HG02678 (cell line): ENCODE measurements around the gene CHTOP.
"Not testable (repeated sequence)": the region's sequence is repeated elsewhere in the genome, so short reads cannot be mapped to it uniquely, and the experiment has no call there.

Experiments
- ATAC-seq: cut with Tn5 transposase; IDR thresholded peaks from one replicate; pipeline ENCODE4 v1.9.1; 2021; ENCODE audit warnings: mild to moderate bottlenecking, moderate library complexity; ENCODE audit not compliant: unreplicated experiment

Gene CHTOP

GRCh38 chr1:153658400-153659174, 24.7 kb downstream of the CHTOP start, which contains the start of gene SNAPIN:
TSS of gene SNAPIN (plus strand) at chr1:153658703. CDS start at chr1:153658744, 41 bp downstream.
- ATAC-seq: peak; percentile 93

- no peak for ATAC-seq
Measured at GRCh38 chr1:153659175-153659534, 25.3 kb downstream of the CHTOP start.

GRCh38 chr1:153659656-153660055, 25.8 kb downstream of the CHTOP start:
- no peak for ATAC-seq

GRCh38 chr1:153661111-153661708, 27.3 kb downstream of the CHTOP start:
- no peak for ATAC-seq

- no peak for ATAC-seq
Measured at GRCh38 chr1:153662269-153662668, 28.4 kb downstream of the CHTOP start.

GRCh38 chr1:153663211-153663610, 29.3 kb downstream of the CHTOP start:
- no peak for ATAC-seq

GRCh38 chr1:153667439-153667838, 33.6 kb downstream of the CHTOP start:
- no peak for ATAC-seq

GRCh38 chr1:153668672-153669071, 34.8 kb downstream of the CHTOP start:
- not testable (repeated sequence) for ATAC-seq

GRCh38 chr1:153669606-153670005, 35.7 kb downstream of the CHTOP start:
- ATAC-seq: no peak

- ATAC-seq: no peak
Measured at GRCh38 chr1:153670257-153670858, 36.5 kb downstream of the CHTOP start.

GRCh38 chr1:153670859-153671627, 37.2 kb downstream of the CHTOP start, which contains the start of gene ILF2:
TSS of gene ILF2 (minus strand) at chr1:153670993. CDS start at chr1:153670922, 71 bp downstream.
- peak; percentile 93 for ATAC-seq

GRCh38 chr1:153671628-153672353, 37.9 kb downstream of the CHTOP start:
- peak; percentile 16 for ATAC-seq

GRCh38 chr1:153673511-153673910, 39.6 kb downstream of the CHTOP start:
- ATAC-seq: no peak

GRCh38 chr1:153677718-153678518, 44.1 kb downstream of the CHTOP start:
- ATAC-seq: no peak

GRCh38 chr1:153678519-153679336, 44.9 kb downstream of the CHTOP start, which contains the start of gene NPR1:
TSS of gene NPR1 (plus strand) at chr1:153678688. CDS start at chr1:153679109, 421 bp downstream.
- ATAC-seq: peak; percentile 21

GRCh38 chr1:153679337-153680119, 45.7 kb downstream of the CHTOP start:
- peak; percentile 47 for ATAC-seq

GRCh38 chr1:153680120-153680403, 46.2 kb downstream of the CHTOP start:
- no peak for ATAC-seq

GRCh38 chr1:153682730-153683129, 48.9 kb downstream of the CHTOP start:
- no peak for ATAC-seq
